ENCODE data around the gene PDZK1IP1. TPM values are rescaled to one million over a fixed set of nuclear protein-coding genes. Genes with fewer than 3 reads are reported as not detected.

PDZK1IP1 gene
- total RNA-seq (not detected), total RNA-seq (0 to 0.09 (median 0) reads per million in 29 experiments)
- total RNA-seq (2013), result not detected

GRCh38 chr1:47189844-47190508 is at the start of gene PDZK1IP1:
PDZK1IP1 (minus strand) TSS chr1:47190036; CDS start chr1:47189932, 104 bp downstream.
- H3K36me3 Mint-ChIP-seq, result no peaks in the 10 kb centered on the region
- Histone ChIP-seq H3K4me3 (ENCODE audit: control insufficient read depth in 1 of 2, extremely low read depth in 1 of 2, low read length in 1 of 2) (no peak within 1 kb of the TSS), H3K4me1 (ENCODE audit: control insufficient read depth in 1 of 2, extremely low read depth in 1 of 2, insufficient read depth in 2 of 2, low read length in 2 of 2) (peaks cover 0 to 6% of the 10 kb centered on the region in 2 experiments), H3K27me3 (replicated peaks in 1 of 2; ENCODE audit: control insufficient read depth in 2 of 2, extremely low read depth in 1 of 2, insufficient read depth in 2 of 2, low read length in 1 of 2) (peaks cover 0 to 33% of the 10 kb centered on the region in 2 experiments), H3K36me3 (ENCODE audit: control insufficient read depth in 2 of 2, extremely low read depth in 1 of 2, insufficient read depth in 1 of 2, low read length in 1 of 2) (no peaks in the 10 kb centered on the region), H3K9me3 (no peaks in the 10 kb centered on the region), H3K27ac (ENCODE audit: low read length) (no peak within 1 kb of the TSS)
- peaks cover 11 to 18% of the 10 kb centered on the region in 2 donors for H3K27me3 Mint-ChIP-seq
- no peaks in the 10 kb centered on the region for H3K4me1 Mint-ChIP-seq
- ATAC-seq (replicated peaks in 1 of 4), result no peak
- H3K9me3 Mint-ChIP-seq, result no peaks in the 10 kb centered on the region
- 64% methylated on average over 8 of the region's 16 CpGs for WGBS (ENCODE audit: insufficient coverage)
- no peak within 1 kb of the TSS for H3K4me3 Mint-ChIP-seq
- DNase-seq, result peak in 2 of 35 experiments; percentile 2 to 18
- ChIA-PET POLR2A (no interaction called here), CTCF (interaction anchor here (0.8 to 1.2 kb wide), 2 partner anchors 13 to 14 kb away, joined by 4 read pairs; no protein-coding TSS in a partner anchor)
- H3K27ac Mint-ChIP-seq, result no peak within 1 kb of the TSS

GRCh38 chr1:47238935-47239592 is 49.2 kb upstream of the PDZK1IP1 start:
- peak in 2 of 4 experiments; percentile 45 to 53 for ATAC-seq (replicated peaks in 1 of 4)
- H3K27ac Mint-ChIP-seq, result no peak overlapping the region
- peaks cover 2 to 5% of the 10 kb centered on the region in 2 experiments for H3K4me1 ChIP-seq (ENCODE audit: control insufficient read depth in 1 of 2, extremely low read depth in 1 of 2, insufficient read depth in 2 of 2, low read length in 2 of 2)
- H3K27ac ChIP-seq (ENCODE audit: low read length), result no peak overlapping the region
- no peaks in the 10 kb centered on the region for H3K9me3 Mint-ChIP-seq
- H3K9me3 ChIP-seq, result no peaks in the 10 kb centered on the region
- no peak for DNase-seq
- H3K4me3 ChIP-seq (ENCODE audit: control insufficient read depth in 1 of 2, extremely low read depth in 1 of 2, low read length in 1 of 2), result no peak overlapping the region
- 40% methylated on average over 3 of the region's 5 CpGs for WGBS (ENCODE audit: insufficient coverage)
- peaks cover 45 to 58% of the 10 kb centered on the region in 2 donors for H3K27me3 Mint-ChIP-seq
- H3K4me1 Mint-ChIP-seq, result peaks cover 7 to 12% (median 9%) of the 10 kb centered on the region in 3 donors
- POLR2A ChIA-PET, result no interaction called here
- H3K36me3 Mint-ChIP-seq, result no peaks in the 10 kb centered on the region
- peaks cover 0 to 35% of the 10 kb centered on the region in 2 experiments for H3K27me3 ChIP-seq (replicated peaks in 1 of 2; ENCODE audit: control insufficient read depth in 2 of 2, extremely low read depth in 1 of 2, insufficient read depth in 2 of 2, low read length in 1 of 2)
- CTCF ChIA-PET, result interaction anchor here in 1 of 2 donors (0.7 kb wide), 1 partner anchor 18 kb away, joined by 8 read pairs; no protein-coding TSS in a partner anchor
- no peaks in the 10 kb centered on the region for H3K36me3 ChIP-seq (ENCODE audit: control insufficient read depth in 2 of 2, extremely low read depth in 1 of 2, insufficient read depth in 1 of 2, low read length in 1 of 2)
- no peak overlapping the region for H3K4me3 Mint-ChIP-seq

- H3K9me3 ChIP-seq, result no peaks in the 10 kb centered on the region
- Mint-ChIP-seq H3K27ac (no peak overlapping the region), H3K36me3 (no peaks in the 10 kb centered on the region), H3K4me1 (peaks cover 22 to 27% (median 26%) of the 10 kb centered on the region in 3 donors), H3K27me3 (peaks cover 43 to 67% of the 10 kb centered on the region in 2 donors), H3K9me3 (no peaks in the 10 kb centered on the region), H3K4me3 (no peak overlapping the region)
- no peak overlapping the region for H3K4me3 ChIP-seq (ENCODE audit: control insufficient read depth in 1 of 2, extremely low read depth in 1 of 2, low read length in 1 of 2)
- POLR2A ChIA-PET, result no interaction called here
- H3K27ac ChIP-seq (ENCODE audit: low read length), result no peak overlapping the region
- no peak for ATAC-seq (replicated peaks in 1 of 4)
- no peak for DNase-seq
- CTCF ChIA-PET, result no interaction called here
- no peaks in the 10 kb centered on the region for H3K36me3 ChIP-seq (ENCODE audit: control insufficient read depth in 2 of 2, extremely low read depth in 1 of 2, insufficient read depth in 1 of 2, low read length in 1 of 2)
- 100% methylated on average over 1 of the region's 4 CpGs for WGBS (ENCODE audit: insufficient coverage)
- H3K27me3 ChIP-seq (replicated peaks in 1 of 2; ENCODE audit: control insufficient read depth in 2 of 2, extremely low read depth in 1 of 2, insufficient read depth in 2 of 2, low read length in 1 of 2), result peaks cover 0 to 52% of the 10 kb centered on the region in 2 experiments
- peaks cover 3 to 22% of the 10 kb centered on the region in 2 experiments for H3K4me1 ChIP-seq (ENCODE audit: control insufficient read depth in 1 of 2, extremely low read depth in 1 of 2, insufficient read depth in 2 of 2, low read length in 2 of 2)
Observed at GRCh38 chr1:47235806-47236205, 46.0 kb upstream of the PDZK1IP1 start.

GRCh38 chr1:47235241-47235681 is 45.4 kb upstream of the PDZK1IP1 start:
- no peaks in the 10 kb centered on the region for H3K9me3 Mint-ChIP-seq
- no peaks in the 10 kb centered on the region for H3K36me3 Mint-ChIP-seq
- Histone ChIP-seq H3K9me3 (no peaks in the 10 kb centered on the region), H3K27ac (ENCODE audit: low read length) (no peak overlapping the region), H3K27me3 (replicated peaks in 1 of 2; ENCODE audit: control insufficient read depth in 2 of 2, extremely low read depth in 1 of 2, insufficient read depth in 2 of 2, low read length in 1 of 2) (peaks cover 0 to 53% of the 10 kb centered on the region in 2 experiments), H3K36me3 (ENCODE audit: control insufficient read depth in 2 of 2, extremely low read depth in 1 of 2, insufficient read depth in 1 of 2, low read length in 1 of 2) (no peaks in the 10 kb centered on the region), H3K4me1 (ENCODE audit: control insufficient read depth in 1 of 2, extremely low read depth in 1 of 2, insufficient read depth in 2 of 2, low read length in 2 of 2) (peaks cover 4 to 27% of the 10 kb centered on the region in 2 experiments), H3K4me3 (ENCODE audit: control insufficient read depth in 1 of 2, extremely low read depth in 1 of 2, low read length in 1 of 2) (no peak overlapping the region)
- ATAC-seq (replicated peaks in 1 of 4) (no peak), DNase-seq (no peak)
- POLR2A ChIA-PET, result no interaction called here
- CTCF ChIA-PET, result no interaction called here
- H3K27me3 Mint-ChIP-seq, result peaks cover 47 to 70% of the 10 kb centered on the region in 2 donors
- 29% methylated on average over 5 of the region's 21 CpGs for WGBS (ENCODE audit: insufficient coverage)
- peaks cover 28 to 33% (median 31%) of the 10 kb centered on the region in 3 donors for H3K4me1 Mint-ChIP-seq
- H3K4me3 Mint-ChIP-seq, result no peak overlapping the region
- H3K27ac Mint-ChIP-seq, result no peak overlapping the region

- no peaks in the 10 kb centered on the region for H3K9me3 Mint-ChIP-seq
- H3K4me1 Mint-ChIP-seq, result peaks cover 27 to 37% (median 33%) of the 10 kb centered on the region in 3 donors
- H3K36me3 Mint-ChIP-seq, result no peaks in the 10 kb centered on the region
- Histone ChIP-seq H3K4me3 (ENCODE audit: control insufficient read depth in 1 of 2, extremely low read depth in 1 of 2, low read length in 1 of 2) (no peak overlapping the region), H3K27ac (ENCODE audit: low read length) (no peak overlapping the region), H3K27me3 (replicated peaks in 1 of 2; ENCODE audit: control insufficient read depth in 2 of 2, extremely low read depth in 1 of 2, insufficient read depth in 2 of 2, low read length in 1 of 2) (peaks cover 0 to 64% of the 10 kb centered on the region in 2 experiments), H3K36me3 (ENCODE audit: control insufficient read depth in 2 of 2, extremely low read depth in 1 of 2, insufficient read depth in 1 of 2, low read length in 1 of 2) (no peaks in the 10 kb centered on the region), H3K4me1 (ENCODE audit: control insufficient read depth in 1 of 2, extremely low read depth in 1 of 2, insufficient read depth in 2 of 2, low read length in 2 of 2) (peaks cover 2 to 36% of the 10 kb centered on the region in 2 experiments), H3K9me3 (no peaks in the 10 kb centered on the region)
- peak overlapping the region in 1 of 3 donors; percentile 78 for H3K4me3 Mint-ChIP-seq
- ATAC-seq (replicated peaks in 1 of 4) (no peak), DNase-seq (no peak)
- ChIA-PET CTCF (no interaction called here), POLR2A (no interaction called here)
- H3K27me3 Mint-ChIP-seq, result peaks cover 57 to 82% of the 10 kb centered on the region in 2 donors
- H3K27ac Mint-ChIP-seq, result no peak overlapping the region
- WGBS (ENCODE audit: insufficient coverage), result 90% methylated on average over 5 of the region's 6 CpGs
Observed at GRCh38 chr1:47233186-47233585, 43.4 kb upstream of the PDZK1IP1 start.

GRCh38 chr1:47232187-47232874 is 42.5 kb upstream of the PDZK1IP1 start, which contains the start of gene TAL1:
TAL1 (minus strand) TSS chr1:47232225; CDS start chr1:47225888, 6,337 bp downstream.
- ATAC-seq (replicated peaks in 1 of 4) (peak in 3 of 4 experiments; percentile 18 to 35 (median 23)), DNase-seq (no peak)
- H3K4me3 ChIP-seq (ENCODE audit: control insufficient read depth in 1 of 2, extremely low read depth in 1 of 2, low read length in 1 of 2), result peak within 1 kb of the TSS; percentile 16 to 26
- no peak within 1 kb of the TSS for H3K27ac ChIP-seq (ENCODE audit: low read length)
- no peaks in the 10 kb centered on the region for H3K36me3 ChIP-seq (ENCODE audit: control insufficient read depth in 2 of 2, extremely low read depth in 1 of 2, insufficient read depth in 1 of 2, low read length in 1 of 2)
- POLR2A ChIA-PET, result no interaction called here
- CTCF ChIA-PET, result no interaction called here
- H3K27ac Mint-ChIP-seq, result peak within 1 kb of the TSS in 1 of 2 donors; percentile 50
- peaks cover 63 to 83% of the 10 kb centered on the region in 2 donors for H3K27me3 Mint-ChIP-seq
- H3K36me3 Mint-ChIP-seq, result no peaks in the 10 kb centered on the region
- H3K4me1 Mint-ChIP-seq, result peaks cover 27 to 37% (median 33%) of the 10 kb centered on the region in 3 donors
- H3K9me3 ChIP-seq, result no peaks in the 10 kb centered on the region
- peak within 1 kb of the TSS; percentile 62 to 78 (median 74) for H3K4me3 Mint-ChIP-seq
- peaks cover 2 to 36% of the 10 kb centered on the region in 2 experiments for H3K4me1 ChIP-seq (ENCODE audit: control insufficient read depth in 1 of 2, extremely low read depth in 1 of 2, insufficient read depth in 2 of 2, low read length in 2 of 2)
- WGBS (ENCODE audit: insufficient coverage), result 7% methylated on average over 43 of the region's 51 CpGs
- peaks cover 0 to 72% of the 10 kb centered on the region in 2 experiments for H3K27me3 ChIP-seq (replicated peaks in 1 of 2; ENCODE audit: control insufficient read depth in 2 of 2, extremely low read depth in 1 of 2, insufficient read depth in 2 of 2, low read length in 1 of 2)
- no peaks in the 10 kb centered on the region for H3K9me3 Mint-ChIP-seq
